ENCODE data around the gene CRTC2. TPM values are rescaled to one million over a fixed set of nuclear protein-coding genes. Genes with fewer than 3 reads are reported as not detected.

CRTC2 gene
- total RNA-seq, 1 experiment from 2014 or later = 45.7 TPM

GRCh38 chr1:153959454-153959853 is 1.0 kb upstream of the CRTC2 start:
- Histone ChIP-seq H3K79me2 (ENCODE audit: insufficient read depth, low read length) (peaks cover 42% of the 10 kb centered on the region), H3K4me1 (ENCODE audit: insufficient read depth, low read length) (no peaks in the 10 kb centered on the region), H2AFZ (ENCODE audit: low read length) (no peak overlapping the region), H2BK15ac (ENCODE audit: low read depth, low read length) (no peak overlapping the region), H2BK12ac (ENCODE audit: insufficient read length, low read depth, low read length) (no peak overlapping the region), H3K23me2 (ENCODE audit: insufficient read length, low read depth, low read length, poor library complexity, severe bottlenecking) (peaks cover 29% of the 10 kb centered on the region), H4K8ac (replicated peaks; ENCODE audit: insufficient read length, low read depth, low read length) (no peak overlapping the region), H3K27ac (ENCODE audit: insufficient read length, low read depth, low read length) (no peak overlapping the region), H3K4ac (ENCODE audit: low read depth, low read length) (no peak overlapping the region), H3K9ac (ENCODE audit: extremely low read depth, insufficient read length, low read length) (no peak overlapping the region), H3K9me3 (ENCODE audit: control insufficient read depth, low read depth, low read length) (no peaks in the 10 kb centered on the region), H3K23ac (ENCODE audit: insufficient read length, low read depth, low read length) (no peak overlapping the region), H4K5ac (ENCODE audit: insufficient read length, low read depth, low read length) (no peak overlapping the region), H3K27me3 (ENCODE audit: insufficient read depth, low read length) (no peaks in the 10 kb centered on the region), H4K91ac (ENCODE audit: insufficient read length, low read depth, low read length) (no peak overlapping the region), H2AK5ac (ENCODE audit: insufficient read length, low read length) (no peak overlapping the region), H3K4me2 (ENCODE audit: insufficient read depth, insufficient read length, low read length) (peak overlapping the region; percentile 6), H3K56ac (ENCODE audit: insufficient read length, low read depth, low read length) (no peak overlapping the region), H3K14ac (ENCODE audit: insufficient read depth, low read length) (no peak overlapping the region), H3K79me1 (ENCODE audit: insufficient read depth, low read depth, low read length, poor library complexity, severe bottlenecking) (peaks cover 21% of the 10 kb centered on the region), H2BK20ac (ENCODE audit: low read depth, low read length, poor library complexity, severe bottlenecking) (no peak overlapping the region), H3T11ph (ENCODE audit: low read length) (no peak overlapping the region), H2BK120ac (ENCODE audit: low read depth, low read length, poor library complexity, severe bottlenecking) (no peak overlapping the region), H4K20me1 (ENCODE audit: control insufficient read depth, insufficient read depth, insufficient read length) (no peaks in the 10 kb centered on the region), H2BK5ac (ENCODE audit: insufficient read length, low read length) (no peak overlapping the region), H3K18ac (ENCODE audit: insufficient read length, low read depth, low read length) (no peak overlapping the region)
- Mint-ChIP-seq H3K4me1 (peaks cover 42 to 50% of the 10 kb centered on the region in 2 experiments), H3K27ac (peak overlapping the region; percentile 7 to 90 (median 87); a peak in 5 of 7 replicates), H3K9me3 (no peaks in the 10 kb centered on the region; a peak in 1 of 5 replicates), H3K36me3 (ENCODE audit: insufficient read depth in 1 of 3, low read depth in 3 of 3) (peaks cover 25 to 37% (median 27%) of the 10 kb centered on the region in 3 experiments), H3K27me3 (ENCODE audit: low read depth) (no peaks in the 10 kb centered on the region), H3K4me3 (peak overlapping the region; percentile 21 to 100; a peak in 4 of 5 replicates)
- no peak for DNase-seq
- WGBS (ENCODE audit: extremely low coverage, insufficient read length, low lambda C conversion rate) = no CpG with 5 or more reads among the region's 3 CpGs
- TF ChIP-seq CTCF (conservative IDR thresholded peaks at IDR 0.05) = no peak
